ENCODE measurements around the gene R3HDML. TPM values are rescaled to one million over a fixed set of nuclear protein-coding genes. Genes with fewer than 3 reads are reported as not detected.
A peak's percentile ranks its signal among the peaks of the same experiment; 100 is the strongest.

Gene R3HDML
- total and polyA plus RNA-seq, 2 of the 13 experiments (the other 11 are each of a cell fraction or from before 2014, with no cell fraction given): not detected

DNA sequence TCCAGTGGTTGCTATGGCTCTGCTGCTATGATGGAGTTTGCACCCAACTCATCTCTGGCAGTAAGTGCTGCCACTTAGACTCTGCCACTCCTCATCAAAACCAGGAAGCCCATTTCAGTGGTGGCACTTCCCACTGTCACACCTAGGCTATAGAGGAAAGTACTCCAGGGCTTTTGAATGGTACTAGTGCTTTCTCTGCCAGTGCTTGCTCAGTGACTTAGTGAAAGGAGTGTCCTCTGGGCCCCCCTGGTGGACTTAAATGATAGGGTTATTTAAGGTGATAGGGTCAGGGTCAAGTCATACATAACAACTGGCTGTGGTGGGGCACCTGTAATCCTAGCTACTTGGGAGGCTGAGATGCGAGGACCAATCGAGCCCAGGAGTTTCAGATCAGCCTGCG lies 48.6 kb upstream of the R3HDML start:
- in situ Hi-C loops (cut with HindIII; ENCODE audit: extremely low pct_ligation_motif_present, low pct_unique_long_range_greater_than_20kb) (no loop called here), intact Hi-C loops (cut with micrococcal nuclease; ENCODE audit: unreplicated experiment) (no loop called here)
- H2AFZ ChIP-seq (ENCODE audit: low read length): no peak overlapping the region
- peak; percentile 52 for DNase-seq (ENCODE audit: low spot score)
- H3K9ac ChIP-seq (ENCODE audit: insufficient read depth, low read depth, low read length): no peak overlapping the region
- no peak overlapping the region for H3K27ac ChIP-seq (ENCODE audit: extremely low read length, insufficient read depth, low read length)
- H3K4me1 ChIP-seq (ENCODE audit: insufficient read depth, low read length): peaks cover 25% of the 10 kb centered on the region
- H3K27me3 ChIP-seq (ENCODE audit: control insufficient read depth in 1 of 2, insufficient read depth in 2 of 2, low read length in 2 of 2): no peaks in the 10 kb centered on the region
- H3K9me3 ChIP-seq (ENCODE audit: low read length): 0 out of 2 replicates have a peak, but pooled peaks cover 4% of the 10 kb centered on the region
- FAIRE-seq: no peak
- no peaks in the 10 kb centered on the region for H3K36me3 ChIP-seq (replicated peaks in 1 of 2; ENCODE audit: control insufficient read depth in 1 of 2, insufficient read depth in 2 of 2, low read length in 2 of 2)
- peak; percentile 51 for ATAC-seq
- H4K20me1 ChIP-seq (ENCODE audit: insufficient read depth, low read length): no peaks in the 10 kb centered on the region
- POLR2A ChIA-PET: no interaction called here
- no TSS peak for BruUV-seq (replicated peaks)
- no peaks in the 10 kb centered on the region for H3K79me2 ChIP-seq (ENCODE audit: insufficient read depth, low read length)
- 82% methylated on average over 3 of the region's 3 CpGs for WGBS (ENCODE audit: low lambda C conversion rate)
- no peak overlapping the region for H3K4me3 ChIP-seq (replicated peaks in 1 of 3; ENCODE audit: insufficient read depth in 1 of 3, low read depth in 2 of 3, low read length in 3 of 3)
- CTCF ChIA-PET (ENCODE audit: low intra/inter-chr PET ratio, low total read pairs): interaction anchor here (0.9 kb wide), 1 partner anchor 70 kb away, joined by 3 read pairs; no protein-coding TSS in a partner anchor
- no peak overlapping the region for H3K4me2 ChIP-seq (ENCODE audit: low read depth, low read length)
- TF ChIP-seq NR2F1 (CRISPR knock-in tag; IDR thresholded peaks at IDR 0.05) (peak; percentile 48 to 83), STAG1 (CRISPR knock-in tag; IDR thresholded peaks at IDR 0.05) (peak; percentile 29; the same call in 1 of the 2 replicates), NR2F6 (IDR thresholded peaks at IDR 0.05) (peak; percentile 81), NR2F6 (CRISPR knock-in tag; IDR thresholded peaks at IDR 0.05) (peak; percentile 85), NR2F2 (IDR thresholded peaks at IDR 0.05; ENCODE audit: borderline replicate concordance, low read depth) (peak; percentile 56), RARA (CRISPR knock-in tag; IDR thresholded peaks at IDR 0.05) (peak; percentile 49; the same call in 1 of the 2 replicates), RXRB (CRISPR knock-in tag; IDR thresholded peaks at IDR 0.05; ENCODE audit: borderline replicate concordance) (peak; percentile 73), ZFAT (CRISPR knock-in tag; conservative IDR thresholded peaks at IDR 0.05) (no peak), MYNN (CRISPR knock-in tag; IDR thresholded peaks at IDR 0.05; ENCODE audit: low read depth) (no peak), ZNF143 (CRISPR knock-in tag; IDR thresholded peaks at IDR 0.05) (no peak), RXRA (CRISPR knock-in tag; IDR thresholded peaks at IDR 0.05) (peak; percentile 82; the same call in 1 of the 2 replicates), EHMT2 (IDR thresholded peaks at IDR 0.05; ENCODE audit: borderline replicate concordance, low read depth, low read length) (0 out of 2 replicates have a peak, but pooled peaks have one; percentile 4), ZNF326 (CRISPR knock-in tag; IDR thresholded peaks at IDR 0.05; ENCODE audit: borderline replicate concordance) (no peak)
- TF ChIP-seq, protein P1, sequence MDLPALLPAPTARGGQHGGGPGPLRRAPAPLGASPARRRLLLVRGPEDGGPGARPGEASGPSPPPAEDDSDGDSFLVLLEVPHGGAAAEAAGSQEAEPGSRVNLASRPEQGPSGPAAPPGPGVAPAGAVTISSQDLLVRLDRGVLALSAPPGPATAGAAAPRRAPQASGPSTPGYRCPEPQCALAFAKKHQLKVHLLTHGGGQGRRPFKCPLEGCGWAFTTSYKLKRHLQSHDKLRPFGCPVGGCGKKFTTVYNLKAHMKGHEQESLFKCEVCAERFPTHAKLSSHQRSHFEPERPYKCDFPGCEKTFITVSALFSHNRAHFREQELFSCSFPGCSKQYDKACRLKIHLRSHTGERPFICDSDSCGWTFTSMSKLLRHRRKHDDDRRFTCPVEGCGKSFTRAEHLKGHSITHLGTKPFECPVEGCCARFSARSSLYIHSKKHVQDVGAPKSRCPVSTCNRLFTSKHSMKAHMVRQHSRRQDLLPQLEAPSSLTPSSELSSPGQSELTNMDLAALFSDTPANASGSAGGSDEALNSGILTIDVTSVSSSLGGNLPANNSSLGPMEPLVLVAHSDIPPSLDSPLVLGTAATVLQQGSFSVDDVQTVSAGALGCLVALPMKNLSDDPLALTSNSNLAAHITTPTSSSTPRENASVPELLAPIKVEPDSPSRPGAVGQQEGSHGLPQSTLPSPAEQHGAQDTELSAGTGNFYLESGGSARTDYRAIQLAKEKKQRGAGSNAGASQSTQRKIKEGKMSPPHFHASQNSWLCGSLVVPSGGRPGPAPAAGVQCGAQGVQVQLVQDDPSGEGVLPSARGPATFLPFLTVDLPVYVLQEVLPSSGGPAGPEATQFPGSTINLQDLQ (CRISPR knock-in tag; IDR thresholded peaks at IDR 0.05): no peak
- TF ChIP-seq, protein P2, sequence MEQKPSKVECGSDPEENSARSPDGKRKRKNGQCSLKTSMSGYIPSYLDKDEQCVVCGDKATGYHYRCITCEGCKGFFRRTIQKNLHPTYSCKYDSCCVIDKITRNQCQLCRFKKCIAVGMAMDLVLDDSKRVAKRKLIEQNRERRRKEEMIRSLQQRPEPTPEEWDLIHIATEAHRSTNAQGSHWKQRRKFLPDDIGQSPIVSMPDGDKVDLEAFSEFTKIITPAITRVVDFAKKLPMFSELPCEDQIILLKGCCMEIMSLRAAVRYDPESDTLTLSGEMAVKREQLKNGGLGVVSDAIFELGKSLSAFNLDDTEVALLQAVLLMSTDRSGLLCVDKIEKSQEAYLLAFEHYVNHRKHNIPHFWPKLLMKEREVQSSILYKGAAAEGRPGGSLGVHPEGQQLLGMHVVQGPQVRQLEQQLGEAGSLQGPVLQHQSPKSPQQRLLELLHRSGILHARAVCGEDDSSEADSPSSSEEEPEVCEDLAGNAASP (CRISPR knock-in tag; IDR thresholded peaks at IDR 0.05; ENCODE audit: borderline replicate concordance): peak; percentile 97
- TF ChIP-seq, protein P3, sequence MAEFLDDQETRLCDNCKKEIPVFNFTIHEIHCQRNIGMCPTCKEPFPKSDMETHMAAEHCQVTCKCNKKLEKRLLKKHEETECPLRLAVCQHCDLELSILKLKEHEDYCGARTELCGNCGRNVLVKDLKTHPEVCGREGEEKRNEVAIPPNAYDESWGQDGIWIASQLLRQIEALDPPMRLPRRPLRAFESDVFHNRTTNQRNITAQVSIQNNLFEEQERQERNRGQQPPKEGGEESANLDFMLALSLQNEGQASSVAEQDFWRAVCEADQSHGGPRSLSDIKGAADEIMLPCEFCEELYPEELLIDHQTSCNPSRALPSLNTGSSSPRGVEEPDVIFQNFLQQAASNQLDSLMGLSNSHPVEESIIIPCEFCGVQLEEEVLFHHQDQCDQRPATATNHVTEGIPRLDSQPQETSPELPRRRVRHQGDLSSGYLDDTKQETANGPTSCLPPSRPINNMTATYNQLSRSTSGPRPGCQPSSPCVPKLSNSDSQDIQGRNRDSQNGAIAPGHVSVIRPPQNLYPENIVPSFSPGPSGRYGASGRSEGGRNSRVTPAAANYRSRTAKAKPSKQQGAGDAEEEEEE (CRISPR knock-in tag; IDR thresholded peaks at IDR 0.05; ENCODE audit: borderline replicate concordance): no peak
- TF ChIP-seq, protein P4, sequence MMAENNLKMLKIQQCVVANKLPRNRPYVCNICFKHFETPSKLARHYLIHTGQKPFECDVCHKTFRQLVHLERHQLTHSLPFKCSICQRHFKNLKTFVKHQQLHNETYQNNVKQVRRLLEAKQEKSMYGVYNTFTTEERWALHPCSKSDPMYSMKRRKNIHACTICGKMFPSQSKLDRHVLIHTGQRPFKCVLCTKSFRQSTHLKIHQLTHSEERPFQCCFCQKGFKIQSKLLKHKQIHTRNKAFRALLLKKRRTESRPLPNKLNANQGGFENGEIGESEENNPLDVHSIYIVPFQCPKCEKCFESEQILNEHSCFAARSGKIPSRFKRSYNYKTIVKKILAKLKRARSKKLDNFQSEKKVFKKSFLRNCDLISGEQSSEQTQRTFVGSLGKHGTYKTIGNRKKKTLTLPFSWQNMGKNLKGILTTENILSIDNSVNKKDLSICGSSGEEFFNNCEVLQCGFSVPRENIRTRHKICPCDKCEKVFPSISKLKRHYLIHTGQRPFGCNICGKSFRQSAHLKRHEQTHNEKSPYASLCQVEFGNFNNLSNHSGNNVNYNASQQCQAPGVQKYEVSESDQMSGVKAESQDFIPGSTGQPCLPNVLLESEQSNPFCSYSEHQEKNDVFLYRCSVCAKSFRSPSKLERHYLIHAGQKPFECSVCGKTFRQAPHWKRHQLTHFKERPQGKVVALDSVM (CRISPR knock-in tag; IDR thresholded peaks at IDR 0.05): 0 out of 2 replicates have a peak, but pooled peaks have one; percentile 32

Data from HepG2 (cell line).